22Rv1 (cell line): ENCODE data around the gene TRAF7.
"Not testable (repeated sequence)": the region's sequence is repeated elsewhere in the genome, so short reads cannot be mapped to it uniquely, and the experiment has no call there.

Experiments
- ZFX ChIP-seq: fragments of 450-650 bp; IDR thresholded peaks from 2 replicates; pipeline ENCODE4 v1.6.1; 2017; ENCODE audit warnings: antibody characterized with exemption, borderline replicate concordance
- TF ChIP-seq, protein P1 (sequence below): fragments of 450-650 bp; IDR thresholded peaks from 2 replicates; pipeline ENCODE4 v1.5.1; 2017; ENCODE audit warnings: mild to moderate bottlenecking

DNA sequence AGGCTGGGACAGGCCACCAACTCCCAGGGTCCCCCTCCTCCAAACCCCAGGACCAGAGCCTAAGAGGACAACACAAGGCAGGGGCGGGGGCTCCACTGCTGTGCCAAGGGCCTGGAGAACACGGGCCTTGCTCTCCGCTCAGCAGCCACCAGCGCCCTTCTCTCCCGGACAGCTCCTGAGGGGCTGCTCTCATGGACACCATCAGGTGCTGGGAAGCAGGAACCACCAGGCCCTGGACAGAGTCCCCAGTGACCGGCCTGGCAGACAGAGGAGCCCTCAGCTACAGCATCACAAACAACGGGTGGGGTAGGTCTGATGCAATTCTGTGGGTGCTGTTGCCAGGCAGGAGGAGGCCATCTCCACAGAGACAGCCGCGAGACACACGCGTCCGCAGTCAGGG, 21.8 kb upstream of the TRAF7 start:
- TF ChIP-seq, protein P1, sequence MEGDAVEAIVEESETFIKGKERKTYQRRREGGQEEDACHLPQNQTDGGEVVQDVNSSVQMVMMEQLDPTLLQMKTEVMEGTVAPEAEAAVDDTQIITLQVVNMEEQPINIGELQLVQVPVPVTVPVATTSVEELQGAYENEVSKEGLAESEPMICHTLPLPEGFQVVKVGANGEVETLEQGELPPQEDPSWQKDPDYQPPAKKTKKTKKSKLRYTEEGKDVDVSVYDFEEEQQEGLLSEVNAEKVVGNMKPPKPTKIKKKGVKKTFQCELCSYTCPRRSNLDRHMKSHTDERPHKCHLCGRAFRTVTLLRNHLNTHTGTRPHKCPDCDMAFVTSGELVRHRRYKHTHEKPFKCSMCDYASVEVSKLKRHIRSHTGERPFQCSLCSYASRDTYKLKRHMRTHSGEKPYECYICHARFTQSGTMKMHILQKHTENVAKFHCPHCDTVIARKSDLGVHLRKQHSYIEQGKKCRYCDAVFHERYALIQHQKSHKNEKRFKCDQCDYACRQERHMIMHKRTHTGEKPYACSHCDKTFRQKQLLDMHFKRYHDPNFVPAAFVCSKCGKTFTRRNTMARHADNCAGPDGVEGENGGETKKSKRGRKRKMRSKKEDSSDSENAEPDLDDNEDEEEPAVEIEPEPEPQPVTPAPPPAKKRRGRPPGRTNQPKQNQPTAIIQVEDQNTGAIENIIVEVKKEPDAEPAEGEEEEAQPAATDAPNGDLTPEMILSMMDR: not testable (repeated sequence)
- not testable (repeated sequence) for TF ChIP-seq ZFX
